DMS 273 (cell line): ENCODE data around the gene PCNP.
"Not testable (repeated sequence)": the region's sequence is repeated elsewhere in the genome, so short reads cannot be mapped to it uniquely, and the experiment has no call there.

Source experiments
- DNase-seq: peaks from one replicate; lab custom pipeline; 2025; ENCODE audit not compliant: unreplicated experiment; lab: John Stamatoyannopoulos, UW

The PCNP gene

DNA sequence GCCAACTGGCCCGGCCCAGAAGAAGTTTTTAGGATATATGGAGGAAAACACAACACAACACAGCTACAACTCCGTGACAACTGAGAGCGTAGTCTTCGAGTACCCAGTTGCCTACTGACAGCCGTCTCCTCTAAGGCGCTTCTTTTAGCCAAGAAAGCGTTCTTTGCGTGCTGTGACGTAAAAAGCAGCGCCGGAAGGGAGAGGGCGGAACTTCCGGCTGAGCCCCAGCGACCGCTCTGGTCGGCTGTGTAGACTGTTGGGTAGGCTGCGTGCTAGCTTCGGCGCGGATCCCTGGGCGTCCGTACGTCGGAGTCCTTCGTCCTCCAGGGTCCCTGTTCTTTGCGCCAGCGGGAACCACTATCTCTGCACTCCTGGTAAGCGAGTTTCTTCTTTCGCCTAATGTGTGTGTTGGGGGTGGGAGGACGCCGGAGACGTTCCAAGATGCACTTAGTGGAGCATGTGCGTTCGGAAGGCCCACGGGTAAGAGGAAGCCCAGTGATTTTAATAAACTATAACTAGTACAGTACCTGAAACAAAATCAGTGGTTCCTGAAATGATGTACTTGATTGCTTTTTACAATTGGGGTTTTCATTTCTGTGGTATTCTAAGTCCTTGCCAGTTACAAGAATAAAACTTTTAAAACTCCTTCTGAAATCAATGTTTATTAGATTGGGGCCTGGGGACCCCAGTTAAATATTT lies 12.2 kb upstream of the PCNP start, which contains the start of gene TRMT10C:
TRMT10C (plus strand) TSS at position 239 of the 699 bp plus-strand sequence. CDS start 2,914 bp downstream, outside the sequence.
- DNase-seq: peak; percentile 99

DNA sequence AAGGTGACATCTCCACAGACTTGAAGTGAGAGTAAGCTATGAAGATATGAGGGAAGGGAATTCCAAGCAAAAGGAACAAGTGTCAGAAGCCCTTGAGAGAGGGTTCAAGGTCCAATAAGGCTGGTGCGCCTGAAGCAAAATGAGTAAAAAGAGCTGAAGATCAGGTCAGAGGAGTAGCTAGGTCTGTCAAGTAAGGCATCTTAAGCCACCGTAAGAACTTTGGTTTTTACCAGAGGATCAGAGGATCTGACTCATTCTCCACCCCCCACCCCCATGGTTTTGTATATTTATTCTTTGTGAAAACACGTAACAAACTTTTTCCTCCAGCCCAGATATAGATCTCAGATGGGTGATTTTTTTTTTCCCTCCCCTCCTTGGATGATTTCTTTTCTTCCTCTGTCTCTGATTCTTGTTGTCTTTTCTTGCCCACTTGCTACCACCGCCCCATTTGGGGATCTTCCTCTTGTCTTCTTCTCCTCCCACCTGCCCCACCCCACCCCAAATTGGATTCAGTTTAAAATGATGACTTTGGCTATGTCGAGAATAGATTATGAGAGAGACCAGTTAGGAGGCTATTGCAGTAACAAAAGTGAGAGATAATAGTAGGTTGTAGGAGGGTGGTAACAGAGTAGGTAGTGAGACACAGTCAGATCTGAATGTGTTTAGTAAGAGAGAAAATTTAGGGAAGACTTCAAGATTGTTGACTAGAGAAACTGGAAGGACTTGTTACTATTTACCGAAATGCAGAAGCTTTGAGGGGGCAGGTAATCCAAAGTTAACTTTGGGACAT lies 6.3 kb upstream of the PCNP start:
- DNase-seq: no peak

DNA sequence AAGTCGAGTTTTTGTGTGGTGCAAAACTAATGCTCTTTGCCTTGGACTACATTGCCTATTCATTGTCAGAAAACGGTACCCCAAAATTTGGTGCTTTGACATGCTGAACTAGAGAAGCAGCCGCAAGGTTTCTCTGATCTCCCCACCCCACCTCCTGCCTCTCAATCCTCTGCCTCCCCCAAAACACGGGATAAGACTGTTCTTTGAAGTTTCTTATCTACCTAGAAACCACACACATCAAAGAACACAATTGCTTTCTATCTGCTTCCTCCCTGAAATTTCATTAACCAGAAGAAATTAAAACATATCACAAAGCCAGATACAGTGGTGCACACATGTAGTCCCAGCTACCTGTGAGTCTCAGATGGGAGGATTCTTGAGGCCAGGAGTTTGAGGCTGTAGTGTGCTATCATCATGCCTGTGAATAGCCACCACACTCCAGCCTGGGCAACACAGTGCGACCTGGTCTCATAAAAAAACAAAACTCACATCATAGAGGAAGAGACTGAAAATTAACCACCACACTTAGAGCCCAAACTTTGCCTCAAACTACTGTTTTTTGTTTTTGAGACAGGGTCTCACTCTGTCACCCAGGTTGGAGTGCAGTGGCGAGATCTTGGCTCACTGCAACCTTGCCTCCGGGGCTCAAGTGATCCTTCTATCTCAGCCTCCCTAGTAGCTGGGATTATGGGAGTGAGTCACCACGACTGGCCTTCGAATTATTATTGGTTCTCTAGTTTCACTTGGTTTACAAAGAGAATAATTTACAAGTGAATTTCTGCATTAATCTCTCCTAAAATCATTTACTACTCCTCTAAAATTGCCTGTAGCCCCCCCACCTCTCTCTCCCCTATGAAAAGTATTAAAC lies 2.7 kb upstream of the PCNP start:
- DNase-seq: no peak

DNA sequence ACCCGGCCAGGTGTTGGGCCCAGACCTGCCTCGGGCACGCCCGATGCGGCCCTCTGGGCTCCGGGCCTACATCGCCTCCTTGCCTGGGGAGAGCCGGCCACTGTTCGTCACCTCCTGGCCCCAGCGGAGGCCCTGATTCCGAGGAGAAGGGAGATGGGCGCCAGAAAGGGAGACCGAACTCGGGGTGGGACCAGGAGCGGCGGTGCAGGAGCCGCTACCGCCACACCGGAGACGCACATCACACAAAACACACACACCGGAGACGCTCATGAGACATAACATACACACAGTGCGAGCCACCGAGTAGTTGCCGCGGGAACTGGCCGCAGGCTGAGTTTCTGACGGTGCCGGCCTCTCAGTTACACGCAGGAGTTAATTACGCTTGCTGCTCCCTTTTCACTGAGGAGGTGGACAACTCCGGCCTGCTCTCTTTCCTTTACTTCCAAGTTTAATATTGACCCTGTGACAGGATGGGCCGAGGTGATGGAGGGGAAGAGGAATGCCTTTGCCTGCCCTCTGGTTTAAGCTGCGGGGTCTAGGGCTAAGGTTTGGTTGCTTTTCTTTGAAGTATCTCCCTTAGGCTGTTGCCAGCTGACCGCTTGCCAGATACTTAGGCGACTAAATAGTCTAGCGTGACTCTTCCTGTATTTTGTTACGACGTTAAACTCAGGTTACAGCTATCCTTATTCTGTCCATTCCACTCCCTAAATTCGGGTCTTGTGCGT lies 570 bp downstream of the PCNP start:
- DNase-seq: peak; percentile 88

DNA sequence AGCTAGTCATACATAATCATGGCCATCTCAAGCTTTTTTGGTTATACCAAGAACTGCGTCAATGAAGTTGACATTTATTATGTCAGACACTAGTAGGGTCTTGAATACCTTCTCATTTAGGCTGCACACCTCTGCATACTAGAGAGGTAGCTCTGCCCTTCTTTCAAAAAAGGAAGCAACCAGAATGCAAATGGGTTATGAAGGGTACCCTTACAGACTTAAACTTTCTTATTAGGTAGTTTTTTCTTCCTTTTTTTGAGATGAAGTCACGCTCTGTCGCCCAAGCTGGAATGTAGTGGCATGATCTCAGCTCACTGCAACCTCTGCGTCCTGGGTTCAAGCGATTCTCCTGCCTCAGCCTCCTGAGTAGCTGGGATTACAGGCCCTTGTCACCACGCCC lies 3.3 kb downstream of the PCNP start:
- no peak for DNase-seq

DNA sequence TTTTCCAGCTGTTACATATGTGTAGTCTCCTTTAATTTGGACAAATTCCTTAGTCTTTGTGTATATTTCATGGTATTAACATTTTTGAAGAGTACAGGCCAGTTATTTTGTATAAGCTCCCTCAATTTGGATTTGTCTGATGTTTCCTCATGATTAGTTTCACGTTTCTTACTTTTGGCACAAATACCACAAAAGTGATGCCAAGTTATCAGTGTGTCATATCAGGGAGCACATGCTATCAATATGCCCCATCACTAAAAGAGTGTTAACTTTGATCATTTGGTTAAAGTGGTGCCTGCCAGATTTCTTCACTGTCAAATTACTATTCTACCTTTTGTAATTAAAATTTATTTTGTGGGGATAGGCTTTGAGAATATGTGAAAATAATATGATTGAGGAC lies 14.6 kb downstream of the PCNP start:
- no peak for DNase-seq

DNA sequence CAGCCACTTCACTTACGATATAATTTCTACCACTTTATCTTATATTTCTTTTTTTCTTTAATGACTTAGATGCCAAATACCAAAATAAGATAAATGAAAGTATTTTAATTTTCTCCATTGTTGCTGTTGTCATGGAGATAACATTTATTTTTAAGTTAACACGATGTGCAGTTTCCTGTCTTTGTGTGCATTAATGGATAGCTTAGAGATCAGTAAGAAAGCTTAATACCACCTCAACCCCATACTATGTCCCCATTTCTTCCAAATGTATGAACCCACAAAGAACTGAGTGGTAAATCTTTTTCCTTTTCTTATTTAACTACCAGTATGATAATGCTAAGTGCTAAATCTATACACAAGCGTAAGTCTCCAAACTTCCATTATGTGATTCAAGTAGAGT lies 17.1 kb downstream of the PCNP start:
- DNase-seq: no peak

DNA sequence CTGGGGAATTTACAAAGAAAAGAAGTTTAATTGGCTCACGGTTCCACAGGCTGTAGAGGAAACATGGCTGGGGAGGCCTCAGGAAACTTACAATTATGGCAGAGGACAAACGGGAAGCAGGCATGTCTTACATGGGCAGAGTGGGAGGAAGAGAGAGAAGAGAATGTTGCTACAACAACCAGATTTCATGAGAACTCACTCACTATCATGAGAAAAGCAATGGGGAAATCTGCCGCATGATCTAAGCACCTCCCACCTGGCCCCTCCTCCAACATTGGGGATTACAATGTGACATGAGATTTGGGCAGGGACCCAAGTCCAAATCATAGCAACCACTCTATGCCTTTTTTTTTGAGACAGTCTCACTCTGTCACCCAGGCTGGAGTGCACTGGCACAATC lies 28.8 kb downstream of the PCNP start:
- no peak for DNase-seq

DNA sequence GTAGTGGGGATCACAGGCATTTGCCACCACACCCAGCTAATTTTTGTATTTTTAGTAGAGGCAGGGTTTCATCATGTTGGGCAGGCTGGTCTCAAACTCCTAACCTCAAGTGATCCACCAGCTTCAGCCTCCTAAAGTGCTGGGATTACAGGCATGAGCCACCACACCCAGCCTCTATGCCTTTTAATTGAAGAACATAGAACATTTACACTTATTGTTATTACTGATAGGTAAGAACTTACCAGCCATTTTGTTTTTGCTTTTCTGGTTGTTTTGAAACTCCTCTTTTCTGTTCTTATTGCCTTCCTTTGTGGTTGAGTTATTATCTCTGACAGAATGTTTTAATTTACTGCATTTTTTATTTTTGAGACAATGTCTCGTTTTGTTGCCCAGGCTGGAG lies 29.2 kb downstream of the PCNP start:
- no peak for DNase-seq

DNA sequence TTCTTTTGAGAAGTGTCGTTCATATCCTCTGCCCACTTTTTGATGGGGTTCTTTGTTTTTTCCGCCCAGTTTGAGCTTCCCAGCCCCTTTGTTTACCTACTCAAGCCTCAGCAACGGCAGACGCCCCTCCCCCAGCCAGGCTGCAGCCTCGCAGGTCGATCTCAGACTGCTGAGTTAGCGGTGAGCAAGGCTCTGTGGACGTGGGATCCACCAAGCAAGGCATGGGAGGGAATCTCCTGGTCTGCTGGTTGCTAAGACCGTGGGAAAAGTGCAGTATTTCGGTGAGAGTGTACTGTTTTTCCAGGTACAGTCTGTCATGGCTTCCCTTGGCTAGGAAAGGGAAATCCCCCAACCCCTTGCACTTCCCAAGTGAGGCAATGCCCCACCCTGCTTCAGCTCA lies 31.4 kb downstream of the PCNP start:
- not testable (repeated sequence) for DNase-seq

DNA sequence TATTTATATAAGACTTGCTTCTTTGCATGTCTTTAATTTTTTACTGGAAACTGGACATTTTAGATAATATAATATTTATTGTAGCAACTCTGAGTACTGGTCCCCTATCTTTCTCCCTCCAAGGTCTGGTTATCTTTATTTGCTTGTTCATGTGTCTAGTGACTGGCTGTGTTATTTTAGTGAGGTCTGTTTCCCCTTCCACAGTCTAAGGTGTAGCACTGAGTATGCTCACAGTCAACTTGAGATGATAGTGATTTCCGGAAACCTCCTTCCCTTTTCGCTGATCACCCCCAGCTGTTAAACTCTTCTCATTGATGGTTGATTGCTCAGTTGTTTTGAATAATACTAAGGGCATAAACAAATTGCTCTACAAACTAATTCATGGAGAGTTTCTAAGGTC lies 37.0 kb downstream of the PCNP start:
- no peak for DNase-seq

DNA sequence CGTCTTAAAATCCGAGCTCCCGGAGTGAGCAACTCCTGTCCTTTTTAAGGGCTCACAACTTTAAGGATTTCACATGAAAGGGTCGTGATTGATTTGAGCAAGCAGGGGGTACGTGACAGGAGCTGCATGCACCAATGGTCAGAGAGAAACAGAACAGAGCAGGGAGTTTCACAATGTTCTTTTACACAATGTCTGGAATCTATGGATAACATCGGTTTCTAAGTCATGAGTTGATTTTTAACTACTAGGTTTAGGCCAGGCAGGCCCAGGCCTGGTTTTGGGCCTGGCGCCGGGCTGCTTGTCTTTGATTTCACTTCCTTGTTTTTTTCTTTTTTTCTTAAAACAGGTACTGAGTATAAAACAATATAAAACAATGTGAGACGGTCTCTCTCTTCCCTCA lies 39.0 kb downstream of the PCNP start:
- not testable (repeated sequence) for DNase-seq

DNA sequence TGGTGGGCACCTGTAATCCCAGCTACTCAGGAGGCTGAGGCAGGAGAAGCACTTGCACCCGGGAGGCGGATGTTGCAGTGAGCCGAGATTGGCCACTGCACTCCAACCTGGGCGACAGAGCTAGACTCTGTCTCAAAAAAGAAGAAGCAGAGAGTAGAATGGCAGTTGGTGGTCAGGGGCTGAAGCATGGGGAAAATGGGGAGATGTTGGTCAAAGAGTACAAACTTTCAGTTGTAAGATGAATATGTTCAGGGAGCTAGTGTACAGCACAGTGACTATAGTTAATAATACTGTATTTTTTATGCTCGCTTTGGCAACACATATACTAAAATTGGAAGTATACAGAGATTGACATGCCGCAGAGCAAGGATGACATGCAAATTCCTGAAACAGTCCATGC lies 41.5 kb downstream of the PCNP start:
- no peak for DNase-seq

DNA sequence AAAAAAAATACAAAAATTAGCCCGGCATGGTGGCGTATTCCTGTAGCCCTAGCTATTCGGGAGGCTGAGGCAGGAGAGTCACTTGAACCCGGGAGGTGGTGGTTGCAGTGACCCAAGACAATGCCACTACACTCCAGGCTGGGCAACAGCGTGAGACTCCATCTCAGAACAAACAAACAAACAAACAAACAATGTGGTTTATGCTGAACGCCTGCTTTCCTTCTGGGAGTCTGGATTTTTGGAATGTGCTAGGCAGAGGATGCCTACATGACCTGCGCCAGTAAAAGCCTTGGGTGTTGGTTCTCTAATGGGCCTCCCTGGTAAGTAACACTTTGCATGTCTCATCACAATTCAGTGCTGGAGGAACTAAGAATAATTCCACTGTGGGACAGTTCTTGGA lies 43.5 kb downstream of the PCNP start:
- no peak for DNase-seq

DNA sequence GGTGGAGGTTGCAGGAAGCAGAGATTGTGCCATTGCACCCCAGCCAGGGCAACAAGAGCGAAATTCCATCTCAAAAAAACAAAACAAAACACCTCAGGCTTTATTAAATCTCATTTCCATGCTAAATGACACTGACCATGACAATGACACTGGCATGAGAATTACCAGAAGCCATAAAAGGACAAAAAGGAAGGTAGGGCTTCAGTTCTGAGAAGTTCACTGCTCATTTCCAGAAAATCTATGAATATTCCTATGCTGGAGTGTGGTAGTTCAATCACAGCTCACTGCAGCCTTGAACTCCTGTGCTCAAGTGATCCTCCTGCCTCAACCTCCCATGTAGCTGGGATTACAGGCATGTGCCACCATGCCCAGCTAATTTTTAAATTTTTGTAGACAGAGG lies 44.7 kb downstream of the PCNP start:
- no peak for DNase-seq

DNA sequence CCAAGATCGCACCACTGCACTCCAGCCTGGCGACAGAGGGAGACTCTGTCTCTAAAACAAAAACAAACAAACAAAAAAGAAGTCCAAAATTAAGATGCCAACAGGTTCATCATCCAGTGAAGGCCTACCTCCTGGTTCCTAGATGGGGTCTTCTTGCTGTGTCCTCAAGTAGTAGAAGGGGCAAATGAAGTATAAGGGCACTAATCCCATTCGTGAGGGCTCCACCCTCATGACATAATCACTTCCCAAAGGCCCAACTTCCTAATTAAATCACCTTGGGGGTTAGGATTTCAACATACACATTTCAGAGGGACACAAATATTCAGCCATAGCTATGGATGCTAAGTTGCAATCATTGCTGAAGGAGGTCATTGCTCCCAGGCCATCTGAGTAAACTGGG lies 45.8 kb downstream of the PCNP start:
- no peak for DNase-seq

DNA sequence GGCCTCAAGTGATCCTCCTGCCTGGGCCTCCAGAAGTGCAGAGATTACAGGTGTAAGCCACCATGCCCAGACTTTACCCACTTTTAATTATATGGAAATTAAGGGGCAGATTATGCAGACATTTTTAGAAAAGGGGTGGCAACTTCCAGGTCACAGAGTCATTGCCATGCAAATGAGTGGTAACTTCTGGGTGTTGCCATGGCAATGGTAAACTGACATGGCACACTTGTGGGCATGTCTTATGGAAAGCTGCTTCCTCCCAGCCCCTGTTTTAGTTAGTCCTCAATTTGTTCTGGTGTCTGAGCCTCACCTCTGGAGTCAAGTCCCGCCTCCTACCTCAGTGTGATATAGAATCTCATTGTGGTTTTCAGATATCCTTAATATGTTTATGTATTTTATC lies 49.7 kb downstream of the PCNP start:
- no peak for DNase-seq

DNA sequence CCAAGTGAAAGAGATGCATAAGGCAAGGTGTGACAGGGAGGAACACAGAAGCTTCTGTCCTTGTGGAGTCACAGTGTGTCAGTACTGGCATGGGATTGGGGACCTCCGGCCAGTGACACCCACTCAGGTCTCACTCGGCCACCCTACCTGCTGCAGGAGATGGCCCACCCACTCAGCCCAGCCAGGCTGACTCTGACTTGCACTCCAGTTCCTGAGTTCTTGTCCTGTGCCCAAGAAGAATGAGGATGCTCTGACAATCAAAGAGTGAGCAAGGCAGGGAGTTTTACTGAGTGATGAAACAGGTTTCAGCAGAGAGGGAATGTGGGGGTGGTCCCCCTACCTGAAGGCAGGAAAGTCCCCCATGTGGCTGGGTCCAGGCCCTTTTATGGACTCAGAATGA lies 50.9 kb downstream of the PCNP start:
- no peak for DNase-seq

DNA sequence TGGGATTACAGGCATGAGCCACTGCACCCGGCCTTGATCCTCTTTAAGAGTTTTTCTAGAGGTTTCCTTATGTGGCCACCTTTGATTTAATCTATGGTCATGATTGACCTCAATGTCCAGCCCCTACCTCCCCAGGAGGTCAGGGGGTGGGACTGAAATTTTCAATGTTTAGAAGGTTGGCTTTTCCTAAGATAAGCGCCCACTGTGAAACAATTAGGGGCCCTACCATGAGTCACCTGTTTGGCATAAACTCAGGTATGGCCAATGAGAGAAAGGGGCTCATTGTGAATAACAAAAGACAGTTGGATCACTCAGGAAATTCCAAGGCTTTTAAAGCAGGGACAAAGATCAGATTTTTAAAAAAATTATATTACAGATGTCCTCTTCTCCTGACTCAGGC lies 51.9 kb downstream of the PCNP start:
- DNase-seq: no peak

DNA sequence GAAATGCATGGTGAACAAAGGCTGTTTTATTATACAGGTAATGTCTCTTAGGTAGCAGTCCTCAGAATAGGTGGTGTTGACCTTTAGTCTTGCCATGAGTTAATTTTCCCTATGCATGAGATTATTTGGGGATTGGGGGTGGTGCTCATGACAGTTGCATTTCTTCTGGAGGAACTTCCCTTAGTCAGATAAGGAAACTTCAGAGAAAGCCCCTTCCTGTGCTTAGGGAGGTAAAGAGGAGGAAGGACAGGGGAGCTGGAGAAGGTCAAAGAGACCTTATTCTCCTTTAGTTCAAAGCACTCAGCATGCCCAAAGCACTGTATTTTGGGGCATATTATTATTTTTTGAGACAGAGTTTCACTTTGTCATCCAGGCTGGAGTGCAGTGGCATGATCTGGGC lies 55.2 kb downstream of the PCNP start:
- DNase-seq: no peak
